GM21367 (cell line): ENCODE data around the gene GPD2.
"Not testable (repeated sequence)": the region's sequence is repeated elsewhere in the genome, so short reads cannot be mapped to it uniquely, and the experiment has no call there.

Experiments used
- ATAC-seq: cut with Tn5 transposase; IDR thresholded peaks from one replicate; pipeline ENCODE4 v1.9.1; 2021; ENCODE audit not compliant: unreplicated experiment

Gene GPD2

DNA sequence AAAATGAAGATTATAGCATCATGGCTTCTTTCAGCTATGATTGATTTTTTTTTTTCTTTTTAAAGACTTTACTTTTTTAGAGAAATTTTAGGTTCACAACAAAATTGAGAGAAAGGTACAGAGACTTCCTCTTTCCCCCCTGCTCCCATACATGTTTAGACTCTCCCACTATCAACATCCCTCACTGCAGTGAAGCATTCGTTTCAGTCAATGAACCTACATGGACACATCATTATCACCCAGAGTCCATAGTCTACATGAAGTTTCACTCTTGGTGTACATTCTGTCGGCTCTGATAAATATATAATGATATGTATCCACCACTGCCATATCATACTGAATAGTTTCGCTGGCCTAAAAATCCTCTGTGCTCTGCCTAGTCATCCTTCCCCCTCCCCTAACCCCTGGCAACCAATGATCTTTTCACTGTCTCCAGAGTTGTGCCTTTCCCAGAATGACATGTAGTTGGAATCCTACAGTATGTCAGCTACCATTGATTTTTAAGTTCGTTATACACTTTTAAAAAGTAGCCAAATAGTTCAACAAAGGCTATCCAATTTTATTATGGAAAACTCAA, 86.8 kb downstream of the GPD2 start:
- no peak for ATAC-seq

DNA sequence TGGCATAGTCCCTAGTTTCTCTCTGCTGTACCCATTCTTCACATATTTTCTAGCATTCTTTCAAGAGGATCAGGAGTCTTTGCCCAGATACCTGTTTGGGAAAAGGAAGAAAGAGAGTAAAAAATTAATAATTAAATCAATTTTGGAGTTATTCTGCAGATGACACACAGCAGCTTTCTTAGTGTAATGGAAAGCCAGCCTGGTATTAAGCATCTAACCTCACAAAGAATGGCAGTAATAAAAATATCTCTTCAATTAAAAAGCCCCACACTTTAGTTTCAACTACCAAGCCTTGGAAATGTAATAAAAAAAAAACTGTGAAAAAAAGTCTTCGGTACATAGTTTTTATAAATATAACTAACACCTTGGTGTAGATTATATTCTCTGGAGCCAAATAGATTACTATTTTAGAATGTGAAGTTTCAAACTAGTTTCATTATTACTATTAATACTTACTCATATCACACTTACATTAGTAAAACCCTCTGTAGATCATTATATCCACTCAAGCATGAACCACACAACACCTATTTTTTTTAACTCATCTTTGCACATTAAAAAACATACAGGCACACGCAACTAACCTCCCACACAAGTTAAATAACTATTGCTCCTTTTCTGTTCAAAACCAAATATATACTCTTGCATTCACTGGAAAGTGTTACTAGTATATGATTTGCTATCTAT, 90.9 kb downstream of the GPD2 start:
- peak; percentile 94 for ATAC-seq

DNA sequence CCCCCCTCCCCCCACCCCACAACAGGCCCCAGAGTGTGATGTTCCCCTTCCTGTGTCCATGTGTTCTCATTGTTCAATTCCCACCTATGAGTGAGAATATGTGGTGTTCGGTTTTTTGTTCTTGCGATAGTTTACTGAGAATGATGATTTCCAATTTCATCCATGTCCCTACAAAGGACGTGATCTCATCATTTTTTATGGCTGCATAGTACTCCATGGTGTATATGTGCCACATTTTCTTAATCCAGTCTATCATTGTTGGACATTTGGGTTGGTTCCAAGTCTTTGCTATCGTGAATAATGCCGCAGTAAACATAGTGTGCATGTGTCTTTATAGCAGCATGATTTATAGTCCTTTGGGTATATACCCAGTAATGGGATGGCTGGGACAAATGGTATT, 92.4 kb downstream of the GPD2 start:
- ATAC-seq = not testable (repeated sequence)

DNA sequence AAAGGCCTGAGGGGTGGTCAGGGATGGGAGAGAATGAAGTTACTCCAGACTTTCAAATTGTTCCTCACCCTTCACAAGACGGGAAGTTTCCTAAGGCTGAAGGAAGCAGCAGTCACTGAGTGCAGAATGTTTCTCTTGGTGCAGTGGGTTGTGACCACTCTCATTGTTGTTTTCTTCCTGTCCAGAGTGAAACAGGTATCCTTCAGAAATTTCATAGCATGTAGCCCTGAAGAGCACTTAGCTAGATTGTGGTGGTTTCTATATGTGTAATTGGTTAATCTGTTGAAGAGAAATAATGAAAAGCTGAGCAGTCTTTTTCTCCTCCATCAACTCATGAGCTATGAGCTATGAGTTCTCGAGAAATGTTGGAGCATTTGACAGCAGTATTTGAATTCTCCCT, 96.8 kb downstream of the GPD2 start:
- ATAC-seq = peak; percentile 62

DNA sequence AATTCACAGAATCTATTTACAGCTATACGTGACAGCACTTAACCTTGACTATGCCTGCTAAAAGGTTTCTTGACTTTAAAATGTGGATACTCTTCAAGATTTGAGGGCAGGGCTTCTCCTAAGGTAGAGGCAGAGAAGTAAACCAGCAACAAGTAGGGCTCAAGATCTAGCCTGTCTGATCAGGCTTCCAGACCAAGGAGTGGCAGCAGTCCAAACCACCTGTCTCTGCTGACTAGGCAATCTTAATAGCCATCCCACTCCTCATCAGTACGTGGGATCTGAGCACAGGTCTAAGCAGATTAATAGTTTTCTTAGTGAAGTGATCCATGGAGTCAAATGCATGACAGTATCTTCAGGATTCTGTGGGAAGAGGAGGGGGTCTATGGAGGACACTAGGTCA, 100.4 kb downstream of the GPD2 start:
- ATAC-seq = no peak

DNA sequence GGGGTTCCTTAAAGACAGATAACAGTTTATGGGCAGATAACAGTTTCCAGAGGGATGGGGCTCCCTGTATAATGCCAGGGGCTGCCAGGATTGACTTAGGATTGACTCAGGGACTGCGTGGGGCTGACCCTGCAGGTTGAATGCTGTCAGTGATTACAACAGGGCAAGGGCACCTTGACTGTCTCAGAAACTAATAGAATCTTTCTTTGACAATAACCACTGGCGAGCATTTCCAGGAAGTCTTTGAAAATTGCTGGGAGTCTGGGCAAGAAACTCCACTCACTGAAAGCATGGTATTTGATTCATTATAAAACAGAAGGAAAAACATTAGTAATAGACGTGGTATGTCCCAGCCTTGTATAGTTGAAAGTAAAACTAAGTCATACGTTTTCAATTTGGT, 101.0 kb downstream of the GPD2 start:
- ATAC-seq = no peak

DNA sequence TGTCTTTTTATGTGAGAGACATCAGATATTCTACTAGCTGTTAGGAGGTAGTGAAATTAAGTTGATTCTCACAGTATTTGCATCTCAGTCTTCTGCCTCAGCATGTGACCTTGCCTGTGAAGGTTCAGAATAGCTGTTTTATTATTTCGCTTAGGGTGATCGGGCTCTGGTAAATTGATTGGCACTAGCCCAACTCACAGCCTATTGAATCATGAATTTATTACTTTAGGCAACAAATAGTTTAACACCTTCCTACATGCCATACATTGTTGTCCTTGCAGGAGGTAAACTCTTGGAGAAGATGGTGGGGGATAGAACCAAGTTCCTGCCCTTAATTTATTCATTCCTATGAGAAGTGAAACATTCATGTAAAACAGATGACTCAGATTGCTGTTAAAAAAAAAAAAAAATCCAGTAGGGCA, 101.9 kb downstream of the GPD2 start:
- peak; percentile 59 for ATAC-seq

DNA sequence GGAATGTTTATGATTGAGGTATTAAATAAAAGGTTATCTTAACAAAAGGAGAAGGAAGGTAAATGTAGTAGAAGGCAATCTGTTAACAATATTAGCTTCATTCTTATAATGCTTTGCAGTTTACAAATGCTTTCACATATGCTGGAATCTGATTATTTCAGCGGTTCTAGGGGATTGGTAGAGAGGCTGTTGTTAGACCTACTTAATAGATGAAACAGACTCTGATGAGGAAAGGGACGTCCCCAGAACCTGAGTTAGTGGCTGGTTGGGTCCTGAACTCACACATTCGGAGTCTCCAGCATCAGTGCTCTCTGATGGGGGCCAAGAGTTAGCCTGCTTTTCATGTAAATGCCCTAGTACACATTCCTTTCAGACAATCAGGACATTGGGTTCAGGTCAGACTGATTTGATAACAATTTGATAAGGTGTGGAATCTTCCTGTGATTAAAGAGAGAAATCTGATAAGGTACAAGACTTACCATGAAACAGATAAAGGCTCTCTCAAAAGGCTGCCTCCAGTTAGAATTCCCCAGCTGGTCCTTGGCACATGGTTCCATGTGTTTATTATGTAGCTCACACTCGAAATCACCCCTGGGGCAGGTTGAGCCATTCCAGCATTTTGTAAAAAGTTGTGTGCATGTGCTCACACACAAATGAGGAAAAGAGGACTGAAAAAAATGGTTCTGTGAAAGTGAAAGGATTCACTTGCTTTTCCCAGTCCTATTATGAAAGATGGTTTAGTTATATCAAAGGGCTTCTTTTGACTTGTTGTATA, 103.1 kb downstream of the GPD2 start:
- ATAC-seq = no peak

DNA sequence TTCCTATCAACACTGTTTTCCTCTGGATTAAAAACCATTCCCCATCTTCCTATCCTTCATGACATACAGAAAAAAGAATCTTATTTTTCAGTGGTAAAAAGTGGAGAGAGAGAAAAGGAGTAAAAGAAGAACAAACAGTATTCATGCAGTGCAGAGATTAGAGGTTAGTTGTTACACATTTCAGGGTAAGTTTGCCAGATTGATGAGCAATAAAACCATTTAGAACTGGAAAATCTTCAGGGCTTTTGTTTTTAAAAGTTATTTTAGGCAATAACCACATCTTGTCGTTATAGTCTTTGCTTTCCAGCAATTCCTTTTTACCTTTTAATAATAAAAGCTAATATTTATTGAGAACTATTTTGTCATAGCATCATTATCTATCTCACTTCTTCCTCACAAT, 104.5 kb downstream of the GPD2 start:
- ATAC-seq = no peak

DNA sequence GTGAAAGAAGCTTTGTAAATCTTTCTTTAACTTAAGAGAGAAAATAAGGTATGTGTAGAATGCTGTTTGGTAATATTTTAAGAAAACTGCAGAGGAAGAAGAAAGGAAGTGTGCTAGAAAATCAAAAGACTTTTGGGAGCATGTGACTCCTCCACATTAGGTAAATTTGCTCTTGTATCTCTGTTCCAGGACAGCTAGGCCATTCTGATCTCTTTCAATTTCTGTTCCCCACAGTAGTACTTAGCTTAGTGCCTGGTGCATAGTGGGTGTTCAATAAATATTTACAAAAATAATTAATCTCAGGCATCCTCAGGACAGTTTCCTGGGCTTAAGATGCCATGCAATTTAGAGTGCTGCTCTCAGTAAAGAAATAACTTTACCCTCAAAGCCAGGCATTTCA, 105.0 kb downstream of the GPD2 start:
- no peak for ATAC-seq

DNA sequence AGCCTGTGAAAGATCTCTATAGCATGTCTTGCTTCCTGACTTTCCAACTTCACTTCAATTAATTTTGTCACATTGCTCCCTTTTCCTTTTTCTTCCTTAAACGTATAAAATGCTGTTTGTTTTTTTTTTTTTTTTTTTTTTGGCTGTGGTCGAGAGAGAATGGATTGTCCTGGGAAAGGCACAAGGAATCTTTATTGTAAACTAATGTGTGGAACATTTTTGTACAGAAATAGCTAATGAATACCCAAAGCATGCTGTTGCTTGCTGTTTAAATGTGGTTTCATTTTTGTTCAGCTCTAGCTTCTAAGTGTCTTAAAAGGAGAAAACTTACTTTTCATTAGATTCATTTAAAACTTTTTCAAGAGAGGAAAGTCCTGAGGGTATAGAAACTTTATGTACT, 105.5 kb downstream of the GPD2 start:
- ATAC-seq = no peak

DNA sequence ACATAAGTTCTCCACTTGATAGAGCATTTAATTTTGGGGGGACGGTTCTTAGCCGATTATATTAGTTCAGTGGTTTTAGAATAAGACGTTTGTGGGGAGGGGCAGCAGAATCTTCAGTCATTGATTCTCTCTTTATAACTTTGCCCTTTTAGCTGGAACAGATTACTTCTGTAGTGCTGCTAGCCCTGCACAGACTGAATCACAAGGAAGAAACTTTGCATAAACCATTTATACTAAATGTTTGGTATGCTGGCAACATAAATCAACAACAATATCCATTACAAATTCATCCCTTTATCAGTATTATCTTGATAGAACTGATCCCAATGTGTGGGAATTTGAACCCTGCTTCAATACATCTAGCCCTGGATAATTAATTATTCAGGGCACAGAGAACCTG, 112.2 kb downstream of the GPD2 start:
- no peak for ATAC-seq

DNA sequence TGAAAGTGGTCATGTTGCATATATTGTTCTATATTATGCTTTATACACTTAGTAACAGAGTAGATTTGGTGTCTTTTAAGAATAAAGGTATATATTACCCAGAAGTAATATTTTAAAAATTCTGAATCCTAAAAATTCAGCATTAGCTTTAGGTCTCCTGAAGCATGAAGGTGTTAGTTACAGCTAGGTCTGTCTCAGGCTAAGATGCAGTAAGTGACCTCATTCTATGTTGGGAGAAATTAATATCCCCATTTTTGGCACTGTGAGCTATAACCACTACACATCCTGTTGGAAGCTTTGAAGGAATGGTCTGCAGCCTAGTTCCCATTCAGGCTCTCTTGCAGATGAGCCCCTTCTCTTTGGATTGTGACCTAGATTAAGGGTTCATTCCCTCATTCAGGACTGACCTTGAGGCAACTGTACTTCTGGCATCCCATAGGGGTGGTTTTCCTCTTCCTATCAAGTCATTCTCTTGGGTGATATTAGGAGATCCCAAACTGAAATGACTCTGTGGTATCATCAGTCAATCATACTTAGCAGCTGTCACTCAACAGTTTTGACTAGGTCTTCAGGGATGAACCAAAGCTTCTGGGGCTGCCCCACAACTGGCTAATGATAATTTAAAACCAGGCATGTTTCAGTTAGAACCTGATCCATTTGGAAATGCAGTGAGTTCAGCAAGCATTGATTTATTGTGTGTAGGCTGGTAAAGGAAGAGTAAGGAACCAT, 117.7 kb downstream of the GPD2 start:
- ATAC-seq = no peak

DNA sequence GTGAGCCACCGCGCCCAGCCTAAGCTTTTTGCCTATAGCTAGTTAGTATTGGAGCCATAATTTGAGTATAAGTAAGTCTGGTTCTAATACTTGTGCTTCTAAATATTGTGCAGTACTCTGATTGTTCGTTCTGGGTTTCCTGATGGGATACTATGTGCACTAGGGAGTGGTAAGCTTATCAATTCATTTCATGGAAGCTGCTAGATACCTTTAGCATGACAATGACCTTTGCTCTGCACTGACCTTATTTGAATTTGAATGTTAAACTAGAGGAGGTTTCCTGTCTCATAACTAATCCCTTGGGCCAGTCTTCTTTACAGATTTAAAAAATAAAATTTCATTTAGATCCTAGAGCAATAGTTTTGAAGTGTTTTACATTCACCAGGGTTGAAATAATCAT, 125.1 kb downstream of the GPD2 start:
- no peak for ATAC-seq

DNA sequence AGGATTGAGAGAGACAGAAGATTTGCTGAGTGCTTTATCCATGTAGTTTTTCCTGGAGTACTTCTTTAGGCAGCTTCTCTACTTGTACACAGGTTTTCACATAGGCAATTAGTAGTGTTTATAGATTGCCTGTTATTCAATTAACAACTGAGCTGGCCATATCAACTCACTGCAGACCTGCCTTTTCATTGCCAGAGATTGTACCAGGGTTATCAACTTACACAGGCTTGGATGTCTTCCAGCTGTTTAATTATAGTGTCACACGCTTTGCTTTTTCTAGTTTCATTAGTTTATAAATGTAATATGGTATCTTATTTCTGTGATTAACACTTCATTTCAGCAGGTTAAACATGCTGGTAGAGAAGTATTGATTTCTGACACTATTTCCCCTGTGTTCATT, 125.9 kb downstream of the GPD2 start:
- ATAC-seq = no peak

DNA sequence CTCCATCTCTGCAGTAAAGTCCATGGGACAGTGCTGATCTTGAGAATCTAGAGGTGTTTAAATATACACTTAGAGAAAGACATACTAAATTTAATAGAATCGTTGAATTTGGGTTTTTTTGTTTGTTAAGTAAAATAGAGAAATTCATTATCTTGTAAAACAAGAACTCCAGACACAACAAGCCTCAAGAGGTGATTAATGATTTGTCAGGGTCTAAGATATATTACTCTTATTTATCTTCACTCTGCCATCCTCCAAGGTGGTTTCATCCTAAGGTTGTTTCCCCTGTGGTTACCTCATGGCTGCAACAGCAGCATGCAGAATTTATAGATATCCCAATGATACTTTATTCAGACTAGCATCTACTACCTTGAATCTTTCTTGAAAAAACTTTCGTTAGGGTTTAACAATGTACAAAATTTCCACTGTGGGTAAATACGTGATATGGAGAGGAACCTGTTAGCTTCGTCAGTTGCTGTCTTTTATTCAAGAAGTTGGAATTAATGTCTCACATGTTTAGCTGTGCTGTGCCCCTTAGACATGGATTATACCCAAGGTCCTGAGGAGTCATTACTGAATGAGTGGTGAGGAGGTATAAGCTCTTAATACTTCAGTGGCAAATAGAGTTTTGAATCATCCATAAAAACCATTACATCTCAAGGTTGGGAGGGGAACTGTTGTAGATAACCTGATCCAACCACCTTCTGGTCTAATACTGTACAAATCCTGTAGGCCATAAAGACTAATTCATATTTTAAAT, 128.0 kb downstream of the GPD2 start:
- ATAC-seq = no peak

DNA sequence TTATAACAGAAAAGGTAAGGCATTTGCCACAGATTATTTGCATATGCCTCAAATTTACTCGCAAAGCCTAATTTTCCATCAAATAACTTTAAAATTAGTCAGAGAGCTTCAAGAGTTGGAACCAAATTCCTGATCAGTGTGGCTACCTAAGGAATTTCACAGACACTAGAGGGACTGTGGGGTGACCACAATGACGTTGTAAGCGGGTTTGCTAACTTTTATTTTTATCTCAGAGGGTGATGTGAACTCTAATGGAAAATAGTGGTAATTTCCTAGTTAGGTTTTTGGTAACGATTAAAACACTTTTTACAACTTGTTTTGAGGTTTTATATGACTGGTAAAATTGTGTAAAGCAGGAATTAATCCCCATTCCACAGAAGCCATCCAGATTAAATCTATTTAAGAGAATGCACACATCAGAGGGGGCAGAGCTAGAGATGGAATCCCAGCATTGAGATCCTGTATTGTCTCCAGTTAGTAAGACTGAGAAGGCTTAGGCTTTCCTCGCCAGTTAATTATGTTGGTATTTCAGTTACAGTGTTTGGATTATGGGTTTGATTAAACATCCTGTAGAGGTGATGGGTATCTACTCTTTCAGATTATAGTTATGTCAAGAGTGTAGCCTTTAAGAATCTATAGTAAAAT, 129.0 kb downstream of the GPD2 start:
- ATAC-seq = no peak

DNA sequence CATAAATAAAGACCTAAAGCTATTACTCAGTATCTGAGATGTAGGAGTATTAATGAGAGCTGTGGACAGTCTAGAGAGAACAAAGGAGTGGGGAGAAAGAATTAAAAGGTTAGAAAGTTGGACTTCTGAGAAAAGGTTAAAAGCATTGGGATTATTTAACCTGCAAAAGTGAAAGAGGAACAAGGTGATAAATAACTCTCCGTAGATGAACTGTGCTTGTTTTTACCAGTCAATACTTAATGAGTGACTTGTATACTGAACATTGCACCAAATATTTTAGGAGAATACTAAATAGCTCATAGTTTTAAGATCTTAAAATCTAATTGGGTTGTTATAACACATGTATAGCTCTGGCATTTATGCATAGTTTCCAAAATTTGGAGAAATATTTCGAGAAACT, 137.5 kb downstream of the GPD2 start:
- ATAC-seq = peak; percentile 69

DNA sequence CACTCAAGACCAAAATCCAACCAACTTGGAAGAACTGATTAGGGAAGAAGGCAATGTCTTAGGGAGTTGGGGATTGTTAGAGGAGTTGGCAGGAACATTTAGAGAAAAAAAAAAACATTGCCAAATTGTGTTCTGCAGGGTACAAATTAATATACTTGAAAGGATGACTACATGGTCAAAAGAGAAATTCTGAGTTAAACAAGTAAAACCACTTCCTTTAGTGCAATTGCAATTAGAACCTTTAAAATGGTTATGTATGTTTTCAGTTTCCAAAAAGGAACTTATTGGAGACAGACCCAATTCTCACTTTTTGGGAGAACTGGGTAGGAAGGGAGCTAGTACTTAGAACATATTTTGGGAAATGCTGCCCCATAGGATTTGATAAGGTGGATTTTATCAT, 137.9 kb downstream of the GPD2 start:
- no peak for ATAC-seq

DNA sequence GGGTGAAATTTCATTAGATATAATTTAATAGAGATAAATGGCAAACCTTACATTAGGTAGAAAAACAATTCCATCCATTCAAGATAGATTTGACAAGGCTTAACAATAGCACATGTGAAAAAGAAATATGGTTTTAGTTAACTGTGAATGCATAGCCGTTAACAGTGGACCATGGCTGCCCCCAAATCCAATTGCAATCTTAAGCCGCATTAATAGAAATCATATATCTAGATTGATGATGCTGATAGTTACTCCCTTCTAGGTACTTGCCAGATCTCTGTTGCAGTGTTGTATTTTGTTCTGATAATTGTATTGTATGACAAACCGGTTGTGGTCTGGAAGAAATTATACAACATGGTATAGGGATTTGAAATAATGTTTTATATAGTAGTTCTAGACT, 139.8 kb downstream of the GPD2 start:
- ATAC-seq = no peak

DNA sequence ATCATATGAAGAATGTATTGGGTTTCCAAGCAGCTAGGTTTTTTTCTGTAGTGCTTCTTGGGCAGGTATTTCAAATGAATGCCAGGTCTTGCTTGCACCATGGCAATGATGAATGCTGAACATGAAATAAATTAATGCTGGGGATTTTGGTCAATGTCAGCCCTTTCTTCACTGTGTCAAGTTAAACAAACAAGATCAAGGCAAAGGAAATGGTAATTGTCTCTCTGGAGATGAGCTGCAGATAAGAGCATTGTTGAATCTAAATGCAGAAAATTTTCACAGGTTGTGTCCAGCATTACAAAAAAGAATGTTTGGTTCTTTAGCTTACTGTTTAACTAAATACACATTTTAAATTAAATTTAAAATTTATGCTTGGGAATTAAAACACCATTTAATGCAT, 144.3 kb downstream of the GPD2 start:
- ATAC-seq = no peak
